IMR-90 (cell line): Measurements from ENCODE around the gene SNAPIN. TPM values are rescaled to one million over a fixed set of nuclear protein-coding genes. Genes with fewer than 3 reads are reported as not detected.

ENCODE experiments used
- ATAC-seq: fragments of 200-7000 bp; cut with Tn5 transposase; 2 replicates; pipeline ENCODE4 v1.9.1; 2020; ENCODE audit warnings: low read depth, mild to moderate bottlenecking, moderate library complexity
- BruUV-seq: library from RNA; stranded (reverse); fragments of 400-500 nt; replicated peaks from 2 replicates; lab custom pipeline; 2021; lab: Mats Ljungman, UMichigan
- CTCF ChIA-PET: fragments of 300-600 bp; formaldehyde crosslinking; extraction: SDS; loops from one replicate; lab custom pipeline; 2021; ENCODE audit warnings: antibody characterized with exemption; lab: Yijun Ruan, JAX
- POLR2A ChIA-PET: fragments of 300-600 bp; sonication (Branson Sonifier 250); formaldehyde crosslinking; loops from one replicate; lab custom pipeline; 2022; ENCODE audit warnings: antibody characterized with exemption; ENCODE audit not compliant: unreplicated experiment; lab: Charles Lee
- DNase-seq: peaks from one replicate; pipeline ENCODE4 v3.0.0; 2013
- H2AFZ ChIP-seq: replicated peaks from 2 replicates; pipeline ENCODE3; 2013; ENCODE audit warnings: low read length, mild to moderate bottlenecking; ENCODE audit not compliant: poor library complexity
- H2AK5ac ChIP-seq: 2 replicates; pipeline ENCODE4 v1.6.1; 2013; ENCODE audit warnings: low read depth, low read length, inconsistent platforms
- H2AK9ac ChIP-seq: replicated peaks from 2 replicates; pipeline ENCODE3; 2013; ENCODE audit warnings: mild to moderate bottlenecking, low read depth, low read length, moderate library complexity; ENCODE audit not compliant: poor library complexity
- H2BK120ac ChIP-seq: 2 replicates; pipeline ENCODE4 v1.6.1; 2013; ENCODE audit warnings: low read depth, low read length, inconsistent platforms
- H2BK15ac ChIP-seq: 3 replicates; pipeline ENCODE4 v1.6.1; 2013; ENCODE audit warnings: low read depth, low read length, inconsistent platforms
- H2BK20ac ChIP-seq: 2 replicates; pipeline ENCODE4 v1.6.1; 2013; ENCODE audit warnings: low read depth, mild to moderate bottlenecking, inconsistent platforms, low read length, moderate library complexity
- H2BK5ac ChIP-seq: 2 replicates; pipeline ENCODE4 v1.6.1; 2013; ENCODE audit warnings: mild to moderate bottlenecking, low read depth, low read length, inconsistent platforms; ENCODE audit not compliant: poor library complexity, severe bottlenecking
- H3K14ac ChIP-seq: replicated peaks from 2 replicates; pipeline ENCODE4 v1.6.1; 2013; ENCODE audit warnings: low read depth, low read length, inconsistent platforms
- H3K18ac ChIP-seq: 2 replicates; pipeline ENCODE4 v1.6.1; 2013; ENCODE audit warnings: low read depth, low read length, control low read depth
- H3K23ac ChIP-seq: 2 replicates; pipeline ENCODE4 v1.6.1; 2013; ENCODE audit warnings: low read depth, low read length, inconsistent platforms
- H3K27ac ChIP-seq: 2 replicates; pipeline ENCODE4 v1.5.1; 2013; ENCODE audit warnings: mild to moderate bottlenecking, control low read depth, low read length; ENCODE audit not compliant: insufficient read depth
- H3K27me3 ChIP-seq: 2 replicates; pipeline ENCODE4 v1.6.1; 2013; ENCODE audit warnings: low read length; ENCODE audit not compliant: control insufficient read depth, insufficient read depth
- H3K36me3 ChIP-seq: 2 replicates; pipeline ENCODE4 v1.6.1; 2013; ENCODE audit warnings: low read length, mixed read lengths; ENCODE audit not compliant: control insufficient read depth, insufficient read depth
- H3K4ac ChIP-seq: 2 replicates; pipeline ENCODE4 v1.6.1; 2013; ENCODE audit warnings: low read depth, low read length, inconsistent platforms
- H3K4me1 ChIP-seq: 2 replicates; pipeline ENCODE4 v1.6.1; 2013; ENCODE audit warnings: low read length, mixed read lengths; ENCODE audit not compliant: control insufficient read depth, insufficient read depth
- H3K4me2 ChIP-seq: 2 replicates; pipeline ENCODE4 v1.6.1; 2013; ENCODE audit warnings: low read depth, mild to moderate bottlenecking, control low read depth, low read length, moderate library complexity
- H3K4me3 ChIP-seq: 2 replicates; pipeline ENCODE4 v1.5.1; 2013; ENCODE audit warnings: low read depth, mild to moderate bottlenecking, control low read depth, low read length, moderate library complexity; ENCODE audit not compliant: insufficient read depth
- H3K56ac ChIP-seq: 2 replicates; pipeline ENCODE4 v1.6.1; 2013; ENCODE audit warnings: low read length, inconsistent platforms; ENCODE audit not compliant: insufficient read depth; ENCODE audit errors: extremely low read depth
- H3K79me1 ChIP-seq, 2 experiments: 2 replicates each; pipeline ENCODE4 v1.6.1; 2013; ENCODE audit warnings: low read length in 2 of 2, inconsistent platforms in 1 of 2, low read depth in 1 of 2
- H3K9ac ChIP-seq: 2 replicates; pipeline ENCODE4 v1.6.1; 2013; ENCODE audit warnings: low read depth, low read length, control low read depth
- H3K9me1 ChIP-seq: 2 replicates; pipeline ENCODE4 v1.6.1; 2013; ENCODE audit warnings: low read length, inconsistent platforms; ENCODE audit not compliant: insufficient read depth
- H3K9me3 ChIP-seq: 2 replicates; pipeline ENCODE4 v1.6.1; 2013; ENCODE audit warnings: low read length; ENCODE audit not compliant: control insufficient read depth, insufficient read depth
- H4K20me1 ChIP-seq: 2 replicates; pipeline ENCODE4 v1.6.1; 2013; ENCODE audit warnings: low read length, inconsistent platforms; ENCODE audit not compliant: insufficient read depth
- H4K5ac ChIP-seq: 2 replicates; pipeline ENCODE4 v1.6.1; 2013; ENCODE audit warnings: mild to moderate bottlenecking, low read depth, low read length, control low read depth
- H4K8ac ChIP-seq, 2 experiments: 2 replicates each; pipeline ENCODE4 v1.6.1; 2013; ENCODE audit warnings: low read depth in 2 of 2, low read length in 2 of 2, control low read depth in 1 of 2, inconsistent platforms in 1 of 2
- H4K91ac ChIP-seq: 2 replicates; pipeline ENCODE4 v1.6.1; 2013; ENCODE audit warnings: low read depth, low read length, inconsistent platforms; ENCODE audit not compliant: insufficient read depth
- BHLHE40 ChIP-seq: fragments of 150-350 bp; IDR thresholded peaks from 2 replicates; pipeline ENCODE4 v1.6.1; 2016; ENCODE audit warnings: mild to moderate bottlenecking, low read depth, low read length
- CEBPB ChIP-seq: IDR thresholded peaks from 2 replicates; pipeline ENCODE4 v1.6.1; 2012; ENCODE audit warnings: low read depth, low read length, improper control_type of control experiment
- CHD1 ChIP-seq: IDR thresholded peaks from 2 replicates; pipeline ENCODE4 v1.6.1; 2012; ENCODE audit warnings: low read depth, low read length, improper control_type of control experiment
- MAZ ChIP-seq: IDR thresholded peaks from 2 replicates; pipeline ENCODE4 v1.6.1; 2012; ENCODE audit warnings: low read depth, mild to moderate bottlenecking, low read length, improper control_type of control experiment, moderate library complexity, borderline replicate concordance
- MXI1 ChIP-seq: IDR thresholded peaks from 2 replicates; pipeline ENCODE4 v1.6.1; 2012; ENCODE audit warnings: low read depth, mild to moderate bottlenecking, low read length, moderate library complexity, borderline replicate concordance
- NFE2L2 ChIP-seq: fragments of 150-350 bp; IDR thresholded peaks from 2 replicates; pipeline ENCODE4 v1.6.1; 2016; ENCODE audit warnings: low read depth, mild to moderate bottlenecking, low read length
- POLR2A ChIP-seq: IDR thresholded peaks from 2 replicates; pipeline ENCODE4 v1.6.1; 2012; ENCODE audit warnings: mild to moderate bottlenecking, low read depth, low read length
- RAD21 ChIP-seq: IDR thresholded peaks from 2 replicates; pipeline ENCODE4 v1.6.1; 2012; ENCODE audit warnings: low read length, improper control_type of control experiment
- RCOR1 ChIP-seq: IDR thresholded peaks from 2 replicates; pipeline ENCODE4 v1.6.1; 2012; ENCODE audit warnings: mild to moderate bottlenecking, low read length, improper control_type of control experiment; ENCODE audit not compliant: insufficient replicate concordance
- RFX5 ChIP-seq: IDR thresholded peaks from 2 replicates; pipeline ENCODE4 v1.8.0; 2012; ENCODE audit warnings: low read depth, mild to moderate bottlenecking, low read length, moderate library complexity
- WGBS, 2 experiments: methylation state at CpG; one replicate each; pipeline versions ENCODE4 v1.1.5 to v1.1.7; 2013; ENCODE audit warnings: missing lambda C conversion rate in 2 of 2; ENCODE audit not compliant: insufficient read length in 1 of 2; ENCODE audit errors: extremely low coverage in 2 of 2; 5-methylcytosine and 5-hydroxymethylcytosine counted together
- dilution Hi-C: fragments of 300-500 bp; cut with HindIII; formaldehyde crosslinking; loops from one replicate; pipeline ENCODE4 v1.14.3; 2018; ENCODE audit warnings: low sequenced_read_pairs; ENCODE audit not compliant: unreplicated experiment
- in situ Hi-C: fragments of 300-500 bp; cut with MboI; formaldehyde crosslinking; loops from 3 replicates; pipeline ENCODE4 v1.14.3; 2019; ENCODE audit warnings: low sequenced_read_pairs, inconsistent platforms, mixed read lengths
- intact Hi-C: fragments of 100-400 bp; cut with micrococcal nuclease; formaldehyde crosslinking; loops from 2 replicates; pipeline ENCODE4 v1.10.0; 2022
- polyA plus RNA-seq, 3 experiments: library from polyadenylated mRNA; depleted of rRNA; stranded (reverse); fragments of >200 nt; gene quantifications; 2 replicates each; pipeline ENCODE4 v1.2.3, GENCODE V29; 2012; ENCODE audit warnings: low replicate concordance in 1 of 3
- total RNA-seq: library from RNA; depleted of rRNA; stranded (reverse); fragments of >200 nt; gene quantifications from 2 replicates; pipeline ENCODE4 v1.2.3, GENCODE V29; 2012
- TF ChIP-seq, protein P1 (sequence below): fragments of 150-350 bp; IDR thresholded peaks from 2 replicates; pipeline ENCODE4 v1.6.1; 2016; ENCODE audit warnings: low read depth, mild to moderate bottlenecking, low read length, moderate library complexity, borderline replicate concordance
- TF ChIP-seq, protein P2 (sequence below): conservative IDR thresholded peaks from 2 replicates; pipeline ENCODE4 v1.5.1; 2012; ENCODE audit warnings: mild to moderate bottlenecking, low read depth, low read length, improper control_type of control experiment
- TF ChIP-seq, protein P3 (sequence below): fragments of 150-350 bp; IDR thresholded peaks from 2 replicates; pipeline ENCODE4 v1.6.1; 2017; ENCODE audit warnings: mild to moderate bottlenecking, antibody characterized with exemption, low read length, low read depth

SNAPIN gene
- total and polyA plus RNA-seq, 2 of the 4 experiments (the other 2 are of a cell fraction), result 37.4 to 40.9 TPM

DNA sequence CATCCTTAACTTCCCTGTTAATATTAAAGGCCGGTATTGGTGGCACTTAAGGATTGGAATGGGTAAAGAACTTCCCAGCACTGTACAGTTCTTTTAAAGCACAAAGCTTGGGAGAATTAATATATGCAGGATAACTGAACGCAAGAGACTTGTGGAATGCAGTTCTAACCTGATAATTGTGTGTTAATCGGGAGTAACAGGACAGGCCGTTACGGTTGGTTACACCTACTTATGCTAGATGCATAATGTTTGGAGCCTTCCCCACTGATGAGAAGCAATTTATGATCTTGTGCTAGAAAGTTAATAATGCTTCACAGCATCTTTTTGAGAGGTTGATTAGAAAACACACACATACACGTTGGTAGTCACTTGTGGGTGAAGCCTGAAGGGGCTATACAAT, 17.6 kb upstream of the SNAPIN start:
- peaks cover 43 to 84% of the 10 kb centered on the region in 2 experiments for H3K79me1 ChIP-seq
- H3K27ac ChIP-seq, result no peak overlapping the region
- intact Hi-C loops, result no loop called here
- H3K4me1 ChIP-seq, result no peaks in the 10 kb centered on the region; the same call in 1 of the 2 replicates
- no peaks in the 10 kb centered on the region for H3K27me3 ChIP-seq
- BruUV-seq, result no TSS peak
- no peak overlapping the region for H2BK20ac ChIP-seq
- TF ChIP-seq POLR2A (no peak), CHD1 (no peak), CEBPB (no peak), MXI1 (no peak), BHLHE40 (no peak), MAZ (no peak), RCOR1 (no peak), RFX5 (no peak), NFE2L2 (no peak), RAD21 (no peak)
- TF ChIP-seq, protein P1, sequence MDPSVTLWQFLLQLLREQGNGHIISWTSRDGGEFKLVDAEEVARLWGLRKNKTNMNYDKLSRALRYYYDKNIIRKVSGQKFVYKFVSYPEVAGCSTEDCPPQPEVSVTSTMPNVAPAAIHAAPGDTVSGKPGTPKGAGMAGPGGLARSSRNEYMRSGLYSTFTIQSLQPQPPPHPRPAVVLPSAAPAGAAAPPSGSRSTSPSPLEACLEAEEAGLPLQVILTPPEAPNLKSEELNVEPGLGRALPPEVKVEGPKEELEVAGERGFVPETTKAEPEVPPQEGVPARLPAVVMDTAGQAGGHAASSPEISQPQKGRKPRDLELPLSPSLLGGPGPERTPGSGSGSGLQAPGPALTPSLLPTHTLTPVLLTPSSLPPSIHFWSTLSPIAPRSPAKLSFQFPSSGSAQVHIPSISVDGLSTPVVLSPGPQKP, result no peak
- TF ChIP-seq, protein P2, sequence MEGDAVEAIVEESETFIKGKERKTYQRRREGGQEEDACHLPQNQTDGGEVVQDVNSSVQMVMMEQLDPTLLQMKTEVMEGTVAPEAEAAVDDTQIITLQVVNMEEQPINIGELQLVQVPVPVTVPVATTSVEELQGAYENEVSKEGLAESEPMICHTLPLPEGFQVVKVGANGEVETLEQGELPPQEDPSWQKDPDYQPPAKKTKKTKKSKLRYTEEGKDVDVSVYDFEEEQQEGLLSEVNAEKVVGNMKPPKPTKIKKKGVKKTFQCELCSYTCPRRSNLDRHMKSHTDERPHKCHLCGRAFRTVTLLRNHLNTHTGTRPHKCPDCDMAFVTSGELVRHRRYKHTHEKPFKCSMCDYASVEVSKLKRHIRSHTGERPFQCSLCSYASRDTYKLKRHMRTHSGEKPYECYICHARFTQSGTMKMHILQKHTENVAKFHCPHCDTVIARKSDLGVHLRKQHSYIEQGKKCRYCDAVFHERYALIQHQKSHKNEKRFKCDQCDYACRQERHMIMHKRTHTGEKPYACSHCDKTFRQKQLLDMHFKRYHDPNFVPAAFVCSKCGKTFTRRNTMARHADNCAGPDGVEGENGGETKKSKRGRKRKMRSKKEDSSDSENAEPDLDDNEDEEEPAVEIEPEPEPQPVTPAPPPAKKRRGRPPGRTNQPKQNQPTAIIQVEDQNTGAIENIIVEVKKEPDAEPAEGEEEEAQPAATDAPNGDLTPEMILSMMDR, result no peak
- TF ChIP-seq, protein P3, sequence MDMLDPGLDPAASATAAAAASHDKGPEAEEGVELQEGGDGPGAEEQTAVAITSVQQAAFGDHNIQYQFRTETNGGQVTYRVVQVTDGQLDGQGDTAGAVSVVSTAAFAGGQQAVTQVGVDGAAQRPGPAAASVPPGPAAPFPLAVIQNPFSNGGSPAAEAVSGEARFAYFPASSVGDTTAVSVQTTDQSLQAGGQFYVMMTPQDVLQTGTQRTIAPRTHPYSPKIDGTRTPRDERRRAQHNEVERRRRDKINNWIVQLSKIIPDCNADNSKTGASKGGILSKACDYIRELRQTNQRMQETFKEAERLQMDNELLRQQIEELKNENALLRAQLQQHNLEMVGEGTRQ, result no peak
- H3K4ac ChIP-seq, result no peak overlapping the region
- H4K20me1 ChIP-seq, result peaks cover 21% of the 10 kb centered on the region
- 0 out of 2 replicates have a peak, but pooled peaks cover 5% of the 10 kb centered on the region for H3K9me1 ChIP-seq
- no peak for DNase-seq
- H3K18ac ChIP-seq, result no peak overlapping the region
- no peak overlapping the region for H4K91ac ChIP-seq
- H2AK5ac ChIP-seq, result no peak overlapping the region
- H2BK15ac ChIP-seq, result no peak overlapping the region
- H3K9ac ChIP-seq, result no peak overlapping the region
- ATAC-seq, result no peak
- ChIA-PET CTCF (interaction anchor here (1.1 kb wide), 1 partner anchor 68 kb away, joined by 3 read pairs; no protein-coding TSS in a partner anchor), POLR2A (no interaction called here)
- H3K4me2 ChIP-seq, result no peak overlapping the region
- H3K9me3 ChIP-seq, result no peaks in the 10 kb centered on the region
- H2AK9ac ChIP-seq, result no peak overlapping the region
- no peak overlapping the region for H2BK120ac ChIP-seq
- in situ Hi-C loops, result loop anchor here (10.0 kb wide), 1 partner anchor 126 kb away; no protein-coding TSS in a partner anchor
- dilution Hi-C loops, result no loop called here
- H3K36me3 ChIP-seq, result peaks cover 67% of the 10 kb centered on the region
- H3K56ac ChIP-seq, result no peak overlapping the region
- H3K14ac ChIP-seq, result no peak overlapping the region
- WGBS, 2 experiments, result no CpG with 5 or more reads among the region's 6 CpGs
- no peak overlapping the region for H2BK5ac ChIP-seq
- H4K5ac ChIP-seq, result no peak overlapping the region
- peak overlapping the region; percentile 25; the same call in 1 of the 2 replicates for H3K23ac ChIP-seq
- H3K4me3 ChIP-seq, result no peak overlapping the region
- no peak overlapping the region for H2AFZ ChIP-seq
- H4K8ac ChIP-seq, result no peak overlapping the region
